Stomach (tissue), 9 donors: ENCODE measurements around the gene DYNLT5. TPM values are rescaled to one million over a fixed set of nuclear protein-coding genes. Genes with fewer than 3 reads are reported as not detected.

Experiments used
- DNase-seq, 2 donors: peaks; one replicate each; pipeline versions ENCODE4 v3.0.0 to v3.0.0-alpha.2; 2013 to 2019
- H3K27ac ChIP-seq, 5 donors: fragments of 200-600 bp in 4 of 5; sonication (generic) in 4 of 5; one replicate each; pipeline ENCODE4 v1.5.1; 2013 to 2019; ENCODE audit warnings: mild to moderate bottlenecking in 1 of 5, moderate library complexity in 1 of 5
- H3K27me3 ChIP-seq, 3 donors: fragments of 200-600 bp; sonication (generic); one replicate each; pipeline ENCODE4 v1.5.1; 2017 to 2019; ENCODE audit warnings: mixed run types in 1 of 3
- H3K36me3 ChIP-seq, 4 donors: fragments of 200-600 bp; sonication (generic); 1 replicate in 3 of 4; 2 replicates in 1 of 4; pipeline ENCODE4 v1.5.1; 2016 to 2019
- H3K4me1 ChIP-seq, 4 donors: fragments of 200-600 bp; sonication (generic); one replicate each; pipeline ENCODE4 v1.5.1; 2016 to 2019
- H3K4me3 ChIP-seq, 4 donors: fragments of 200-600 bp; sonication (generic) in 3 of 4; one replicate each; pipeline ENCODE4 v1.5.1; 2016 to 2019; ENCODE audit warnings: mild to moderate bottlenecking in 1 of 4
- H3K9me3 ChIP-seq, 4 donors: fragments of 200-600 bp; sonication (generic); one replicate each; pipeline ENCODE4 v1.5.1; 2016 to 2019
- EP300 ChIP-seq: sonication (generic); formaldehyde crosslinking; IDR thresholded peaks from one replicate; pipeline ENCODE4 v1.6.1; 2017; ENCODE audit warnings: antibody characterized with exemption
- POLR2A ChIP-seq, 4 donors: fragments of 450-650 bp; IDR thresholded peaks; one replicate each; pipeline ENCODE4 v1.6.1; 2016; ENCODE audit warnings: antibody characterized with exemption in 4 of 4, control low read depth in 2 of 4, mild to moderate bottlenecking in 1 of 4, moderate library complexity in 1 of 4
- POLR2AphosphoS5 ChIP-seq, 3 donors: sonication (generic); formaldehyde crosslinking; IDR thresholded peaks; one replicate each; pipeline ENCODE4 v1.6.1; 2016; ENCODE audit warnings: antibody characterized with exemption in 3 of 3
- WGBS, 5 donors: extraction: QIAGEN DNeasy Blood & Tissue Kit in 3 of 5; methylation state at CpG; one replicate each; pipeline versions ENCODE4 v1.1.5 to v1.1.7; 2013 to 2018; 5-methylcytosine and 5-hydroxymethylcytosine counted together
- intact Hi-C: fragments of 100-400 bp; cut with DNase I; formaldehyde crosslinking; loops from one replicate; pipeline ENCODE4 v1.15.1; 2023; ENCODE audit warnings: low total_unique reads
- polyA plus RNA-seq, 3 donors: library from polyadenylated mRNA; stranded (reverse); fragments of 200-250 nt; gene quantifications; one replicate each; pipeline ENCODE4 v1.2.3, GENCODE V29; 2013
- total RNA-seq, 5 donors: library from RNA; depleted of rRNA; stranded (reverse); fragments of >200 nt; gene quantifications; one replicate each; pipeline versions ENCODE4 v1.1.0 to v1.2.3, GENCODE V29; 2014 to 2016
- TF ChIP-seq, protein P1 (sequence below), 7 experiments: fragments of 450-650 bp in 4 of 7; fragments of 200-600 bp in 3 of 7; sonication (generic) in 3 of 7; IDR thresholded peaks; one replicate each; pipeline ENCODE4 v1.5.1; 2016 to 2019; ENCODE audit warnings: antibody characterized with exemption in 7 of 7, control low read depth in 2 of 7, mild to moderate bottlenecking in 1 of 7
- donor health status: healthy with polysubstance abuse.
- donor health status: Bipolar disorder and iron deficiency.
- donor health status: healthy.

The DYNLT5 gene
- total and polyA plus RNA-seq, 8 donors = 0.37 to 2.4 (median 1.2) TPM; not detected in 3

DNA sequence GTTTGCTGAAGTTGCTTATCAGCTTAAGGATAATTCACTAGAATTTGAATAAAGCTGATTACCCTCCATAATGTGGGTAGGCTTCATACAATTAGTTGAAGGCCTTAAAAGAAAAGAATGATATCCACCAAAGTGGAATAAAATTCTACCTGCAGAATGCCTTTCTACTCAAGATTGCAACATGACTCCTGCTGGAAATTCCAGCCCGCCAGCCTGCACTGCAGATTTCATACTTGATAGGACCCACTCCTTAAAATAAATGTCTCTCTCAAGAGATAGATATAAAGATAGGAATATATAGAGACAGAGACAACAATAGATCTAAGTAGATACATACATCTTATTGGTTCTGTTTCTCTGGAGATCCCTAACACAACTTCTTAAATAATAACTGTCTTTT lies 72.5 kb downstream of the DYNLT5 start:
- Histone ChIP-seq H3K9me3 (no peaks in the 10 kb centered on the region), H3K27me3 (no peaks in the 10 kb centered on the region), H3K4me3 (no peak overlapping the region), H3K36me3 (no peaks in the 10 kb centered on the region), H3K4me1 (no peaks in the 10 kb centered on the region), H3K27ac (no peak overlapping the region)
- DNase-seq = no peak
- no peak for TF ChIP-seq EP300
- TF ChIP-seq, protein P1, sequence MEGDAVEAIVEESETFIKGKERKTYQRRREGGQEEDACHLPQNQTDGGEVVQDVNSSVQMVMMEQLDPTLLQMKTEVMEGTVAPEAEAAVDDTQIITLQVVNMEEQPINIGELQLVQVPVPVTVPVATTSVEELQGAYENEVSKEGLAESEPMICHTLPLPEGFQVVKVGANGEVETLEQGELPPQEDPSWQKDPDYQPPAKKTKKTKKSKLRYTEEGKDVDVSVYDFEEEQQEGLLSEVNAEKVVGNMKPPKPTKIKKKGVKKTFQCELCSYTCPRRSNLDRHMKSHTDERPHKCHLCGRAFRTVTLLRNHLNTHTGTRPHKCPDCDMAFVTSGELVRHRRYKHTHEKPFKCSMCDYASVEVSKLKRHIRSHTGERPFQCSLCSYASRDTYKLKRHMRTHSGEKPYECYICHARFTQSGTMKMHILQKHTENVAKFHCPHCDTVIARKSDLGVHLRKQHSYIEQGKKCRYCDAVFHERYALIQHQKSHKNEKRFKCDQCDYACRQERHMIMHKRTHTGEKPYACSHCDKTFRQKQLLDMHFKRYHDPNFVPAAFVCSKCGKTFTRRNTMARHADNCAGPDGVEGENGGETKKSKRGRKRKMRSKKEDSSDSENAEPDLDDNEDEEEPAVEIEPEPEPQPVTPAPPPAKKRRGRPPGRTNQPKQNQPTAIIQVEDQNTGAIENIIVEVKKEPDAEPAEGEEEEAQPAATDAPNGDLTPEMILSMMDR (IDR thresholded peaks at IDR 0.05) = no peak
- TF ChIP-seq POLR2AphosphoS5 (IDR thresholded peaks at IDR 0.05) = no peak
- TF ChIP-seq POLR2A (IDR thresholded peaks at IDR 0.05) = no peak
- WGBS, 5 donors = 98 to 100% (median 100%) methylated on average over 1 of the region's 1 CpG
- intact Hi-C loops = no loop called here

Other genes with a start within 250 kb of the DYNLT5 start
- gene SGIP1, start 218.3 kb upstream of the DYNLT5 start, total RNA-seq = 10 to 100 TPM in 2 of 5 donors, 1 to 10 TPM in 2, not detected in 1; 1.8 to 44.9 (median 18.5) TPM
- 1 to 10 TPM; 1.2 to 3.0 (median 1.9) TPM for gene SGIP1, start 218.3 kb upstream of the DYNLT5 start, polyA plus RNA-seq
- not detected for gene INSL5, start 48.8 kb downstream of the DYNLT5 start, total RNA-seq
- gene INSL5, start 48.8 kb downstream of the DYNLT5 start, polyA plus RNA-seq = not detected
- gene DNAI4, start 172.4 kb downstream of the DYNLT5 start, total RNA-seq = 1 to 10 TPM in 4 of 5 donors, not detected in 1; 6.2 to 9.5 (median 8.0) TPM
- gene DNAI4, start 172.4 kb downstream of the DYNLT5 start, polyA plus RNA-seq = 1 to 10 TPM in 2 of 3 donors, under 1 TPM in 1; 0.44 to 2.4 (median 2.1) TPM
- 10 to 100 TPM in 4 of 5 donors, 1 to 10 TPM in 1; 6.4 to 57.6 (median 34.1) TPM for gene MIER1, start 172.5 kb downstream of the DYNLT5 start, total RNA-seq
- 10 to 100 TPM; 11.0 to 25.1 (median 12.7) TPM for gene MIER1, start 172.5 kb downstream of the DYNLT5 start, polyA plus RNA-seq